ENCODE data around the gene EXOSC2. TPM values are rescaled to one million over a fixed set of nuclear protein-coding genes. Genes with fewer than 3 reads are reported as not detected.

The EXOSC2 gene
- total and polyA plus RNA-seq, 2 of the 8 experiments (the other 6 are each of a cell fraction or from before 2014, with no cell fraction given) = 47.8 to 93.6 TPM

- no peak for TF ChIP-seq KDM4A (IDR thresholded peaks at IDR 0.05; ENCODE audit: low read depth, low read length, severe bottlenecking)
- no peak for TF ChIP-seq RXRA (IDR thresholded peaks at IDR 0.05; ENCODE audit: insufficient read depth, low read depth, low read length)
- no peak for TF ChIP-seq SRF (IDR thresholded peaks at IDR 0.05; ENCODE audit: low read depth, low read length)
- TF ChIP-seq POLR2AphosphoS5 (IDR thresholded peaks at IDR 0.05; ENCODE audit: low read depth, low read length) = no peak
Observed at GRCh38 chr9:130651221-130651620, 42.4 kb upstream of the EXOSC2 start (continued).

Measured in H1 (cell line).